ENCODE results near the gene SUSD1.

- no peak for TF ChIP-seq ZBTB8A (tag by site-specific recombination; IDR thresholded peaks at IDR 0.05)
- TF ChIP-seq CTCF (tag by site-specific recombination; IDR thresholded peaks at IDR 0.05) = no peak
- TF ChIP-seq REPIN1 (tag by site-specific recombination; IDR thresholded peaks at IDR 0.05; ENCODE audit: low read depth) = no peak
- no peak for TF ChIP-seq ZNF239 (tag by site-specific recombination; IDR thresholded peaks at IDR 0.05)
Measured at GRCh38 chr9:112093870-112094216, 81.3 kb downstream of the SUSD1 start.

All from HEK293 (cell line).